Osteoblast (primary cell): ENCODE results near the gene CPN1. TPM values are rescaled to one million over a fixed set of nuclear protein-coding genes. Genes with fewer than 3 reads are reported as not detected.
A peak's percentile ranks its signal among the peaks of the same experiment; 100 is the strongest.

Experiments used
- DNase-seq: peaks from one replicate; pipeline ENCODE4 v3.0.0; 2011; ENCODE audit warnings: low spot score, mixed read lengths; ENCODE audit not compliant: insufficient read length; ENCODE audit errors: missing footprints
- H2AFZ ChIP-seq: 2 replicates; pipeline ENCODE4 v1.6.0; 2011; ENCODE audit warnings: mild to moderate bottlenecking, low read length
- H3K27ac ChIP-seq: 2 replicates; pipeline ENCODE4 v1.5.1; 2011; ENCODE audit warnings: mild to moderate bottlenecking, low read depth, low read length, moderate library complexity
- H3K27me3 ChIP-seq: 2 replicates; pipeline ENCODE4 v1.6.0; 2012; ENCODE audit warnings: mild to moderate bottlenecking, control low read depth, inconsistent platforms, low read length, moderate library complexity; ENCODE audit not compliant: insufficient read depth
- H3K36me3 ChIP-seq: 2 replicates; pipeline ENCODE4 v1.5.1; 2011; ENCODE audit warnings: mild to moderate bottlenecking, low read length, control low read depth, moderate library complexity; ENCODE audit not compliant: insufficient read depth
- H3K4me1 ChIP-seq: 2 replicates; pipeline ENCODE4 v1.5.1; 2011; ENCODE audit warnings: mild to moderate bottlenecking, low read length, control low read depth, moderate library complexity; ENCODE audit not compliant: insufficient read depth
- H3K4me2 ChIP-seq: 2 replicates; pipeline ENCODE4 v1.6.0; 2011; ENCODE audit warnings: mild to moderate bottlenecking, low read length; ENCODE audit not compliant: insufficient read depth
- H3K4me3 ChIP-seq: fragments of 200-600 bp; sonication (generic); 3 replicates; pipeline ENCODE4 v1.5.1; 2012; ENCODE audit warnings: mild to moderate bottlenecking, low read length, inconsistent platforms; ENCODE audit not compliant: insufficient read depth
- H3K79me2 ChIP-seq: 2 replicates; pipeline ENCODE4 v1.6.0; 2012; ENCODE audit warnings: mild to moderate bottlenecking, low read length, control low read depth, inconsistent platforms; ENCODE audit not compliant: insufficient read depth
- H3K9me3 ChIP-seq: 2 replicates; pipeline ENCODE4 v1.5.1; 2011; ENCODE audit warnings: low read depth, low read length, control low read depth
- H4K20me1 ChIP-seq: 2 replicates; pipeline ENCODE4 v1.6.0; 2012; ENCODE audit warnings: mild to moderate bottlenecking, low read length, control low read depth; ENCODE audit not compliant: insufficient read depth
- CTCF ChIP-seq: IDR thresholded peaks from 2 replicates; pipeline ENCODE4 v1.5.1; 2011; ENCODE audit warnings: mild to moderate bottlenecking, low read depth, low read length, moderate library complexity; ENCODE audit errors: extremely low read depth
- total RNA-seq: library from RNA; depleted of rRNA; stranded (reverse); fragments of >200 nt; gene quantifications from 2 replicates; pipeline ENCODE4 v1.2.3, GENCODE V29; 2012

The CPN1 gene
- total RNA-seq, 1 donor = not detected

GRCh38 chr10:100009793-100010676 lies 71.6 kb downstream of the CPN1 start, which contains the start of gene DNMBP:
Gene DNMBP (minus strand): TSS chr10:100009947. CDS start chr10:99972124, 37,823 bp downstream.
- Histone ChIP-seq H3K4me1 (peaks cover 33% of the 10 kb centered on the region), H3K27me3 (no peaks in the 10 kb centered on the region), H3K9me3 (no peaks in the 10 kb centered on the region), H3K4me2 (peak within 1 kb of the TSS; percentile 84), H3K36me3 (no peaks in the 10 kb centered on the region), H3K79me2 (peaks cover 34% of the 10 kb centered on the region), H2AFZ (peak within 1 kb of the TSS; percentile 79), H4K20me1 (no peaks in the 10 kb centered on the region), H3K4me3 (peak within 1 kb of the TSS; percentile 85), H3K27ac (peak within 1 kb of the TSS; percentile 92)
- peak; percentile 31 for TF ChIP-seq CTCF
- peak; percentile 99 for DNase-seq

- DNase-seq = peak; percentile 80
- Histone ChIP-seq H3K27me3 (no peaks in the 10 kb centered on the region), H3K4me1 (peaks cover 40% of the 10 kb centered on the region), H3K4me3 (peak overlapping the region; percentile 85), H3K27ac (peak overlapping the region; percentile 92), H2AFZ (peak overlapping the region; percentile 67), H3K4me2 (peak overlapping the region; percentile 77), H3K36me3 (no peaks in the 10 kb centered on the region), H3K79me2 (peaks cover 41% of the 10 kb centered on the region), H3K9me3 (no peaks in the 10 kb centered on the region), H4K20me1 (no peaks in the 10 kb centered on the region)
- peak; percentile 10 for TF ChIP-seq CTCF
Measured at GRCh38 chr10:100009283-100009792, 72.3 kb downstream of the CPN1 start.

GRCh38 chr10:100008708-100009282 lies 72.9 kb downstream of the CPN1 start:
- Histone ChIP-seq H3K79me2 (peaks cover 46% of the 10 kb centered on the region), H2AFZ (peak overlapping the region; percentile 67), H3K4me3 (peak overlapping the region; percentile 85), H3K4me2 (peak overlapping the region; percentile 77), H3K27me3 (no peaks in the 10 kb centered on the region), H3K4me1 (peaks cover 42% of the 10 kb centered on the region), H3K36me3 (no peaks in the 10 kb centered on the region), H3K9me3 (no peaks in the 10 kb centered on the region), H3K27ac (peak overlapping the region; percentile 92), H4K20me1 (no peaks in the 10 kb centered on the region)
- no peak for TF ChIP-seq CTCF
- peak; percentile 85 for DNase-seq

GRCh38 chr10:100008142-100008522 lies 73.5 kb downstream of the CPN1 start:
- Histone ChIP-seq H3K79me2 (peaks cover 52% of the 10 kb centered on the region), H3K4me2 (peak overlapping the region; percentile 77), H4K20me1 (no peaks in the 10 kb centered on the region), H3K27ac (peak overlapping the region; percentile 92), H3K4me3 (peak overlapping the region; percentile 85), H3K4me1 (peaks cover 42% of the 10 kb centered on the region), H2AFZ (no peak overlapping the region), H3K27me3 (no peaks in the 10 kb centered on the region), H3K36me3 (no peaks in the 10 kb centered on the region), H3K9me3 (no peaks in the 10 kb centered on the region)
- TF ChIP-seq CTCF = no peak
- peak; percentile 90 for DNase-seq
